NCI-H82 (cell line): ENCODE data around the gene STPG3.

Experiments used
- DNase-seq: peaks from one replicate; lab custom pipeline; 2025; lab: John Stamatoyannopoulos, UW

The STPG3 gene

DNA sequence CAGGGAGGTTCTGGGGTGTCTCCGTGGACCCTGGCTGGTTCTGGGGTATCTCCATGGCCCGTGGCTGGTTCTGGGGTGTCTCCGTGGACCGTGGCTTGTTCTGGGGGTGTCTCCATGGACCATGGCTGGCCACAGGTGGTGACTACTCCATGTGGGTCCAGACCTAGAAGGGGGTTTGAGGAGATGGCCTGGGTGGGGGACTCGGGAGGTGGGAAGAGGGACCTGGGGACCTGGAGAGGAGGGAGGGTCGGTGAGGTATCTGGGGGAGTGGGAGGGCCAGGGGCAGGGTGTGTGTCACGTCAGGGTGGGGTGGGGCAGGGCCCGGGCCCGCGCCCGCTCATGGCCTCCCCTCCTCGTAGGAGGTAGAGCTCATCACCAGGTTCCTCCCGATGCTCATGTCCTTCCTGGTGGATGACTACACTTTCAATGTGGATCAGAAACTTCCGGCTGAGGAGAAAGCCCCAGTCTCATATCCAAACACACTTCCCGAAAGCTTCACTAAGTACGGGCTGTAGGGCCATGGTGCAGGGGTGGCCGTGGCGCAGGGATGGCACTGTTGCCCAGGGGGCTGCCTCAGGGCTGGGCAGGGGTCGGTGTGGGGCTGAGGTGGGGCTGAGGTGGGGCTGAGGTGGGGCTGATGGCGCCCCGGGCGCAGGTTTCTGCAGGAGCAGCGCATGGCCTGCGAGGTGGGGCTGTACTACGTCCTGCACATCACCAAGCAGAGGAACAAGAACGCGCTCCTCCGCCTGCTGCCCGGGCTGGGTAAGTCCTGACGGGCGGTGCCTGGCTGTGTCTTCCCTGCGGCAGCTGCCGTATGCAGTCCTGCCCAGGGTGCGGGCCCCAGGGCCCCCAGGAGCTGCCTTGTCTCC lies 15.7 kb downstream of the STPG3 start:
- no peak for DNase-seq

DNA sequence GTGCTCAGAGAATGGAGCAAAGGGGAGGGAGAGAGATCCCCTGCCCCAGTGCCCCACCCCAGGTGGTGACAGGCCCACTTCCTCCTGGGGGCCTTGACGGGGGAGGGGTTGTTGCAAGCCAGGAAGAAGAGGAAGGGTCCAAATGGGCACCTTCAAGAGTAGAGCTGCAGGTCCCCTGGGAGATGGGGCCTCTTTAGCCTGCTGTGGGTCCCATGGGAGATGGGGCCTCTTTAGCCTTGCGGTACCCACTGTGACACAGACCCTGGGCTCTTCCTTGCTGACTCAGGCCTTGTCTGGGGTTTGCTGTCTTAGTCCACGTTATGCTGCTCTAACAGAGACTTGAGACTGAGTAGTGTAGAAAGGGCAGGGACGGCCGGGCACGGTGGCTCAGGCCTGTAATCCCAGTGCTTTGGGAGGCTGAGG lies 16.9 kb downstream of the STPG3 start:
- no peak for DNase-seq

DNA sequence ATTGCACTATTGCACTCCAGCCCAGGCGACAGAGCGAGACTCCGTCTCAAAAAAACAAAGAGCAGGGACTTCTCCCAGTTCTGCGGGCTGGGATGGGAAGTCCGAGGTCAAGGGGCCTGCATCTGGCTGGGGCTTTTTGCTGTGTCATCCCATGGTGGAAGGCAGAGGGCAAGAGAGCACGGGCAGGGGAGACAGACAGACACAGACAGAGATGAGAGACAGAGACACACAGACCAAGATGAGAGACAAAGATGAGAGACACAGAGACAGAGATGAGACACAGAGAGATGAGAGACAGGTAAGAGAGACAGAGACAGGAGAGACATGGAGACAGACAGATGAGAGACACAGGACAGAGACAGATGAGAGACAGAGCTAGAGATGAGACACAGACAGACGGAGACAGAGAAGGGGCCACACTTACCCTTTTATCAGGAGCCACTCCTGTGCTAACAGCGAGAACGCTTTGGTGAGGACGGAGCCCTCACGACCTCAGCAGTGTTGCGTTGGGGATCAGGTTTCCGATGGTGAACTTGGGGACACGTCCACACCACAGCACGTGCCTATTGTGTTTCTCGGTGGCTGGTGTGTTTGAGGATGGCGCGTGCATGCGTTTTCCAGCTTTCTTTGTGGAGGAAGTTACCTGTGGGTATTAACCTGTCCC lies 17.6 kb downstream of the STPG3 start:
- DNase-seq = no peak

DNA sequence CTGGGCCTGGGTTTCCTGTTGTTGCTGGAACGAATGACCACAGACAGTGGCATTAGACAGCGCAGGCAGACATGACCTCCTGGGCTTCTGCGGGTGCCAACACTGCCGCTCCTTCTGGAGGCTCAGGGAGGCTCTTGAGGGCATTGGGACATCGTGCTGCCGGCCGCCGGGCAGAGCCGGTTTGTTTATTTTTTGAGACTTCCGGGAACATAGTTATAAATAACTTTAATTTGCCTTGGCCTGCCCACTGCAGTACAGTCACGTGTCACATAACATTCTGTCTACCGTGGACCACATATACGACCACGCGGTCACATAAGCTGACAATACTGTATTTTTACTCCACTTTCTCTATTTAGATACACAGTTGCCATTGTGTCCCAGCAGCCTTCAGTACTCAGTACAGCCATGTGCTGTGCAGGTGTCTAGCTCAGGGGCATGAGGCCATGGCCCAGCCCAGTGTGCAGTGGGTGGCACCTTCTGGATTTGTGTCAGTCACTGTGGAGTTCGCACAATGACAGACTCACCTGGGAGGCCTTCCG lies 18.2 kb downstream of the STPG3 start:
- DNase-seq = no peak

DNA sequence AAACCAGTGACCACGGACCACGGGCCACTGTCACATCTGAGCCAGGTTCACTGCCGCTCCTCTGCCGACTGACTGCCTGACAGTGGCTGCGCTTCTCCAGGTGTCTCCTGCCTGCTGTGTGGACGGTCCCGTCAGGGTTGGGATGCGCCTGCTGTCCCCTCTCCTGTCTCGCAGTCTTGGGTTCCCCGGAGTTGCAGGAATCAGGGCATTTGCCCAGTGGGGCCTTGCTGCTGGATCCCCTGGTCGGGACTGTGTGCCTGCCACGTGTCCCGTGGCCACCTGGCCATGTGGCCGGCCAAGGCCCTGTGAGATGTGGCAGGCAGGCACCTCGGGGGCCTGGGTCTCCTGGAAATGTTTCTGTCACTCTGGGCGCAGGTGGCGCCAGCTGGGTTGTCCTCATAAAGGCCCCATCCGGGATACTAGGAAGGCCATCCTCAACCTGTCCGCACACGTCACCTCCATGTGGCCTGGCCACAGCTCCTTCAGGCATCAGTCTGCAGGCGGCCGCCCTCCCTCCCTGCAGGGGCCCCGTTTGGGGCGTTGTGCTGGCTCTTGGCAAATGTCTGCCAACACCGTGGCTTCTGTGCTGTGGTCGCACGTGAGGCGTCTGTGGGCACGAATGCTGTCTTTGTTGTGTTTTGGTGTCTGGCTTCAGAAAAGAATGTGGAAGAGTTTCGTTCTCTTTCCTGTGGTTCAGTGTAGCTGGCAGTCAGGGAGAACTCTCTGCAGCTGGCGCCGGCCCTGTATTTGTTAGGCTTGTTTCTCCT lies 20.0 kb downstream of the STPG3 start:
- no peak for DNase-seq

DNA sequence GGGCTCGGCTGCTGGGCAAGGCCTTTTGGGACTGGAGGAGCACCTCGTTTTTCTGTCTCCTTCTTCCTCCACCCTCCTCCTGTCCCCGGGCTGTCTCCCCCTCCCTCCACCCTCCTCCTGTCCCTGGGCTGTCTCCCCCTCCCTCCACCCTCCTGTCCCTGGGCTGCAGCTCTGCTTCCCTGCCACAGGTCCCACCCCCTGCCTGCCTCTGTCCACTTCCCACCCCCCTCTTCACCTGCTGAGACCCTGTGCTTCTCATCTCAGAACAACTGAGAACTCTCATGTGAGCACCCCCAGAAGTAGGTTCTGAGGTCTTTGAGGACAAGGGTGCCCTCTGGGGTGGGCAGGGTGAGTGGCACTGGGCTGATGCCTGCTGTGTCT lies 20.6 kb downstream of the STPG3 start:
- DNase-seq = no peak

DNA sequence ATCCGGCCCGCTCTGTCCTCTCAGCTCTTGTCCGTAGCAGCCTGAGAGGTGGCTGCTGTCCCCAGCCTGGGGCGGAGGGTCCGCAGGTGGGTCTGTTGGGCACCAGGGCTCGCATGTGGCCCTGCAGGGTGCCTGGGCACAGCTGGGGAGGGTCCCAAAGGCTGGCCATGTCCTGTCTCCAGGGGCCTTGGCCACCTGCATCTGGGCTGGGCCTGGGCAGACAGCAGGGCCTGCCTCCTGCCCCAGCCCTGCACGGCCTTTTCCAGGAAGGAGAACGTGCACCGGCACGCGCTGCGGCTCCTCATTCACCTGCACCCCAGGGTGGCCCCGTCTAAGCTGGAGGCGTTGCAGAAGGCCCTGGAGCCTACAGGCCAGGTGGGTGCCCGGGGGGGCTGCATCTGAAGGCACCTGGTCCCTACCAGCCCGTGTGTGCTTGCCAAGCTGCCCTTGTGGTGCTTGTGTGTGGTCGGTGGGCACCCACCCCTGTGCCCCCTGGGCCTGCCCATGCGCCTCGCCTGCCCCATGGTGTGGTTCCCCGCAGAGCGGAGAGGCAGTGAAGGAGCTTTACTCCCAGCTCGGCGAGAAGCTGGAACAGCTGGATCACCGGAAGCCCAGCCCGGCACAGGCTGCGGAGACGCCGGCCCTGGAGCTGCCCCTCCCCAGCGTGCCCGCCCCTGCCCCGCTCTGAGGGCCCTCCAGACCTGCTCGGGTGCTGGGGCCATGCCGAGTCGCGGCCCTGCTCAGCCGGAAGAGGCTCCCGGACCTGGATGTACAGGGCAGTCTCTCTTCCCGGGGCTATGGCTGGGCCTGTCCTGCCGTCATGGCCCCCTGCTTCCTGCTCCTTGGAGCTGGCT lies 21.4 kb downstream of the STPG3 start:
- DNase-seq = no peak

DNA sequence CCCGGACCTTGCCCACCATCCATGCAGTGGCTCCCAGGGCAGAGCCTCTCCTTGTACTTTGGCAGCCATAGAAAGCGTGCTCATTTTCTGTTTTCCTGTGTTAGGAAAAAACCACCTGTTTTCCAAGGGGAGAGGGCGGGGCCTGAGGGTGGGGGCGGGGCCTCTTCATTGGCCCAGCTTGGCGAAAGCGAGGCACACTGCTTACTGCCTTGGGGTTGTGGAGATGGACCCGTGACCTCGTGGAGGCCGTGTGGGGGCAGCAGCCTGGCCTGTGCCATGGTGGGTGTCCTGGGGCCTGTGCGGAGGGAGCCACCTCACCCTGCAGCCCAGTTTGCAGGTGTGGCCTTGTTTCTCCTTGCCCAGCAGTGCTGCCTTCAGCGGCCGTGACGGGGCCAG lies 22.0 kb downstream of the STPG3 start:
- DNase-seq = no peak

DNA sequence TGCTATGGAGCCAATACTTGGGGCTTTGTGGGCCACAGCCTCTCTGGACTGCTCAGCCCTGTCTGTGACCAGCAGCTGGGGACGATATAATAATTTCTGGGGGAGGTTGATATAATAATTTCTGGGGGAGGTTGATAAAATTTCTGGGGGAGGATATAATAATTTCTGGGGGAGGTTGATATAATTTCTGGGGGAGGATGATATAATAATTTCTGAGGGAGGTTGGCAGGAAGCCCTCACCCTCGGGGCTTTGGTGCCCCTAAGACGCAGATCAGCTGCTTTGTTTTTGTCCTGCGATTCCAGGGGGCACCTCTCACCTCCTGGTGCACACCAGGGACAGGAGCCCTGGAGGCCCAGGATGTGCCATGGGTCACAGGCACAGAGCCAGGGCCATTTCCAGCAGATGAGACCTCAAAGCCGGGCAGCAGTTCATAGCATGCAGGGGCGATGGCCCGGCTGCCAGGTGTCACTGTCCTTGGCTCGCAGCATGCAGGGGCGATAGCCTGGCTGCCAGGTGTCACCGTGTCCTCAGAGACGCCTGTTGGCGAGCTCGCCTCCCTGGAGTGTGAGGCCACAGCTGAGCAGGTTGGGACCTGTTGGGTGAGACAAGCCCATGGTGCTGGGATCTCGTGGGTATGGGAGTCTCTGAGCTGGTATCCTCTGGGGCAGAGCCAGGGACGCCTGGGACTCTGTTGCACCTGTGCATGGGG lies 22.7 kb downstream of the STPG3 start:
- DNase-seq = no peak

DNA sequence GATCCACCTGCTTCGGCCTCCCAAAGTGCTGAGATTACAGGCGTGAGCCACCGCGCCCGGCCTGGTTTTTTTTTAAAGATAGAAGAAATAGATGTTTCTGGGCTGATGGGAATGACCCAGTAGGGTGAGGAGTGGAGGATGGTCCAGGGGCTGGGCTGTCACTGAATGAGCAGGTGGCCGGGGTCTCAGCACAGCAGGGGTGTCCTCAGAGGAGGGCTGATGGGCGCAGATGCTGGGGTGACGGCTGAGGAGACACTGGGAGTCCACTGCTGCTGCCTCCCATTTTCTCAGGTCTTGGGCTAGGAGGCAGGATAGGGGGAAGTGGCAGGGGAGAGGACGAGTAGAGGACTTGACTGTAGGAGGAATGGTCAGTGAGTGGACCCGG lies 24.1 kb downstream of the STPG3 start:
- DNase-seq = no peak

DNA sequence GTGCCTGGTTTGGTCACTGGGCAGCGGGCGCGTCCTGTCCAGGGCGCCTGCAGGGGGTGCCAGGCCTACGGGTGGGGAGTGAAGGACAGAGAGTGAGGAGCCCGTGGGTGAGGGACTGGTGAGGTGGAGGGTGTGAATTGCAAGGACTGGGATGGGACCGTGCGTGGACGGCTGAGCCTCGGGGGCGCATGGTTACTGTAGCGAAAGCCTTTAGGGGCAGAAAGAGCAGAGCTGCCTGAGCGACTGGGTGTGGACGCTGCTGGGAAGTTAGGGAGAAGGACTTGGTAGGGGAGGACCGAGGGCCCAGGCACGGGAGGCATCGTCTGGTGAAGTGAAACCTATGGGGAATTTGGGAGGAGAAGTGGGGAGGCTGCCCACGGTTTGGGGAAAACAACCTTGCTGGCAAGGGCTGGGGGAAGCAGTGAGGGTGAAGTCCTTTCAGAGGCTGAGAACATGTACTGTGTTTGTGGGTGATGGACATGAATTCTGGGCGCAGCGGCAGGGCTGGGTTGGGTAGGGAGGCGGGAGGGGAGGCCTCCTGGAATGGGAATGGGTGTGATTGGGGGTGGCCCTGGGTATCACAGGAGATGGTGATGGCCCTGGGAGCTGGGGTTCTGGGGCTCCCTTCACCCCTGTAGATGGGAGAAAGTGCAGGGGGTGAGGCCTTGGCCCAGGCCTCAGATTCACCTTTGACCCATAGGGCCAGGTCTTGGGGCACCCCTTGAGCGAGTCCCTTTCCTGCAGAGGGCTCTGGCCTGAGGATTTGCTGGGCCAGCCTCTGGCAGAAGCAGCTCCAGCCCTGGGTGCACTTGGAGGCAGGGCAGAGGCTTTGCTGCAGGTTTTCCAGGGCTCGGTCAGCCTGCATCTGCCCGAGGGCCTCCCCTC lies 24.7 kb downstream of the STPG3 start:
- no peak for DNase-seq

DNA sequence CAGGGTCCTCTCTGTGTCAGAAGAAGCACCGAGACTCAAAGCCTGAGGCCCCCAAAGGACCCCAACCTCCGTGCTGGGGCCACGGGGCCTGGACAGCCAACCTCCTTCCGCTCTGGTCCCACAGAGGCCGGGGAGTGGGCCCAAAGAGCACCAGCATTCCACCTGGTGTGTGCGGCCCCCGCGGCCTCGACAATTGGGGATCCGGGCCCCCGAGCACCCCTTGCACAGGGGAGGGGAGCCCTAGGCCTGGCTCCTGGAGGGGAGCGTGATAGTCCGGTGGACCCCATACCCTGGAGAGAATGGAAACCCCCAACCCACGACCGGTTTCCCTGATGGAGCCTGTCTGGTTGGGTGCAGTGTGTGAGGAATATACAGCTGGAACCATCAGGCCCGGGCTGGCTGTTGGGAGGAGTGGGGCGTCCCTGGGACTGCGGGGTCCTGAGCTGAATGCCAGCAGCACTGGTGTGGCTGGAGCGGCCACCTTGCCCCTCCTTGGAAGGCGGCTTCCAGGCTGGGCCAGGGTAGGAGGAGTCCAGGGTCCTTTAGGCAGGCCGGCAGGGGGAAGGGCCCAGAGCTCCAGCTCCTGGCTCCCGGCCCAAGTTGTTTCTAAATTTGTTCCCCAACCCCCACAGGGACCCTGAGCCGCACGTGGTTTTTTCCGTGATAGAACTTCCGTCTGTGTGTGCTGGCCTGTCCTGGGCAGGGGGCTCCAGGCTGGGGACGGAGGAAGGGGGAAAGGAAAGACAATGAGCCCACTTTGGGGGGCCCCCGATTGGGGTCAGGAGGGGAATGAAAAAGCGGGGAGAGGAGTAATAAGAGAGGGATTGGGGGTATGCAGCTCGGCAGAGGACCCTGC lies 25.6 kb downstream of the STPG3 start:
- DNase-seq = peak; percentile 32

DNA sequence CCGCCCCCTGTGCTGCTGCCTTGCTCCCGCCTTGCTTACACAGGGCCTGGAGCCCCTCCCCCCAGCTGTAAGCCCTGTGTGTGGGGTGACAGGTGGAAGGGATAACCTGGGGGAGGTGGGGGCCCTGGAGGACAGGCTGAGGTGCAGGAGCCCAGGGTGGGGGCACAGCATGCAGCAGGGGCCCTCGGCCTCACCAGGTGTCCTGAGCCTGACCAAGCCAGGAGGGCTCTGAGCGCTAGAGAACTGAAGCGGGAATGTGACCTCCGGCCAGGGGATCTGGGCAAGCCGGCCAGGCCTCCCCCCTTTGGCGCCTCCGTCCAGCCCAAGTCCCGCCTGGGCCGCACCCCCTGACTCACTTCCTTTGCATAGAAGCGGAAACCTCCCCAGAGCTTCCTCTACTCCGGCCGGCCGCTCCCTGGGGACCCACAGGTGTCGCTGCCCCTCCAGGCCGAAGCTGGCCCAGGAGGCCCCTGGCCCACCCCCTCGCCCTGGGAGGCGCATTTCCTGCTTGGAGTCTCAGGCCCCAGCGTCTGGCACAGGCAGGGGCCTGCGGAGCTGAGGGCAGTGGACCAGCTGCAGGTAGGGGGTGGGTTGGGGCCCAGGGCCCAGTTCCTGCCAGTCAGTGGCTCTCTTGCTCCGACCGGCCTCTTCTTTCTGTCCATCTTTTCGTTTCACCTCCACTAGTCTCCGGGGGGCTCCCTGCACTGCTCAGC lies 26.4 kb downstream of the STPG3 start, which contains the start of gene TOR4A:
TOR4A (plus strand) TSS at position 398 of the 713 bp plus-strand sequence. CDS start 964 bp downstream, outside the sequence.
- peak; percentile 39 for DNase-seq

DNA sequence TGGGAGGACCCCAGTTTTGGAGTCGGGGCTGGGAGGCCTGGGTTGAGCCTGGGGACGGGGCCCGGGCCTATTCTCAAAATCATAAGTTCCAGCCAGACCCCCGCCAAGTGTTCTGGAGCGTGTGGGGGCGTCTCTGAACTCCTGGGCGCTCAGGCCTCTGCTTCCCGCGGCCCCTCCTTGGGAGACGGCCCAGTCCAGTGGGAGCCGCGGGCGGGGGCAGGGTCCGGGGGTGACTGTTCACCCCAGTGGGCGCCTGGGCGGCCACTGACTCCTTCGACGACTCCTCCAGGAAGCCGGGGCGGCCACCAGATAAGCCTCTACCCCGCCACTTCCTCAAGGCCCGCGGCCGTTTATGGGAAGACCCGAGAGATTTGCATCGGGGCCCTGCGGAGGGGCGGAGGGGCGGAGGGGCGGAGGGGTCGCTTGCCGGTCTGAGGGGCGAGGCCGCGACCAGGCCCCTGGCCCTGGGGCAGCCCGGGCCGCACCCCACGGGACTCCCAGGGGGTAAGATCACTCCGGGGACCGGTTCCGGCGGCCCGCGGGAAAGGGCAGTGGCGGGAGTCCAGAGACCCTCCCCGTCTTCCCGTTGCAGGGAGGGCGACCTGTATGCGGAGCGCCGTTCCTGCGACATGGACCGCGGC lies 27.1 kb downstream of the STPG3 start:
- DNase-seq = no peak

DNA sequence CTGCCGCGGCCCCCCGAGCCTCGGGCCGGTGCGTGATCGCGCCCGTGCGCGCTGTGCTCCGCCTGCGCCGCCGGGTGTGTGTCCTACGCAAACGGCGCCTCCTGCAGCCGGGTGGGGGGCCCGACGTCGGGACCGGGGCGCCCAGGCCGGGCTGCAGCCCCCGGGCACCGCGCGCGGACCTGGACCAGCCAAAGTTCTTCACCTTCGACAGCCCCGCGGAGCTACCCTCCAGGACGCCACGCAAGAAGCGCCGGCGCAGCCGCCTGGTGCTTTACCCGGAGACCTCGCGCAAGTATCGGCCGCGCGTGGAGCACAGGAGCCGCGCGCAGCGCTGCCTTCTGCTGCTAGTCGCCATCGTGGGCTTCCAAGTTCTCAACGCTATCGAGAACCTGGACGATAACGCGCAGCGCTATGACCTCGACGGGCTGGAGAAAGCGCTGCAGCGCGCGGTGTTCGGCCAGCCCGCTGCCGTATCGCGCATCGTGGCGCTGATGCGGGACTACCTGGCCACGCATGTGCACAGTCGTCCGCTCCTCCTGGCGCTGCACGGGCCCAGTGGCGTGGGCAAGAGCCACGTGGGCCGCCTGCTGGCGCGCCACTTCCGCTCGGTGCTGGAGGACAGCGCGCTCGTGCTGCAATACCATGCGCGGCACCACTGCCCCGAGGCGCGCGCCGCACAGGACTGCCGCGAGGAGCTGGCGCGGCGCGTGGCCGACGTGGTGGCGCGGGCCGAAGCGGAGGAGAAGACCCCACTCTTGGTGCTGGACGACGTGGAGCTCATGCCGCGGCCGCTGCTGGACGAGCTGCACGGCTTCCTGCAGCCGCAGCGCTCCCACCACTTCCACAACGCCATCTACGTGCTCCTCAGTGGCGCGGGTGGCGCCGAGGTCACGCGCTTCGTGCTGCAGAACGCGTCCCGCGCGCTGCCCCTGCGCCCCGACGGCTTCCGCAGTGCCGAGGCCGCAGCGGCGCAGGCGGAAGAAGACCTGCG lies 27.9 kb downstream of the STPG3 start:
- DNase-seq = no peak

DNA sequence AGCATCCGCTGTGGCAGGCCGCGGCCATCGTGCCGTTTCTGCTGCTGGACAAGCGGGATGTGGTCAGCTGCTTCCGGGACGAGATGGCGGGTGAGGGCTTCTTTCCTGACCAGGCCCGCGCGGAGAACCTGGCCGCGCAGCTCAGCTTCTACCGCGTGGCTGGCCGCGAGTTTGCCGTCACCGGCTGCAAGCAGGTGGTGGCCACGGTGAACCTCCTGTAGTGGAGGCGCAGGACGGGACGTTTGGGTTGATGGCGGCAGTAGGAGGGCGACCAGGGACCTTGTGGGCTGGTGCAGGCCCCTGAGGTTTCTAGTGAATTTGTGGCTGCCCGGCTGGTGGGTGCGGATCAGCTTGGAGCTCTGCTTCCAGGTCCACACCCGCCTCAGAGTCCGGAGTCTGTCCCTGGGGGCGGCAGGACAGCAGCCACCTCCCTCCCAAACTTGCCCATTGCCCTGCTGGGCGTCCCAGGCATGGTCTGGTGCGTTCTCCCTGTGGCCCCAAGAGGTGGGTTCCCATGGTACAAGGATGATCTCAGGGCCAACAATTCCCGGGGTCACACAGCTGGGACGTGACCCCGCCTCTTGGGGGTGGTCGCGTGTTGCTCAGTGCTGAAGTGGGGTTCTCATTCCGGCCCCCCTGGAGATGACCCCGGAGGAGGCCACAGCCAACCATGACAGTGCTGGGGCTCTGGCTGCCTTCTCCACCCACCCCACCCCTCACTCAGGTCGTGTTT lies 28.8 kb downstream of the STPG3 start:
- no peak for DNase-seq
